ENCODE measurements around the gene GSTT4. TPM values are rescaled to one million over a fixed set of nuclear protein-coding genes. Genes with fewer than 3 reads are reported as not detected.

The GSTT4 gene
- total RNA-seq, 4 donors from 2014 or later: not detected

DNA sequence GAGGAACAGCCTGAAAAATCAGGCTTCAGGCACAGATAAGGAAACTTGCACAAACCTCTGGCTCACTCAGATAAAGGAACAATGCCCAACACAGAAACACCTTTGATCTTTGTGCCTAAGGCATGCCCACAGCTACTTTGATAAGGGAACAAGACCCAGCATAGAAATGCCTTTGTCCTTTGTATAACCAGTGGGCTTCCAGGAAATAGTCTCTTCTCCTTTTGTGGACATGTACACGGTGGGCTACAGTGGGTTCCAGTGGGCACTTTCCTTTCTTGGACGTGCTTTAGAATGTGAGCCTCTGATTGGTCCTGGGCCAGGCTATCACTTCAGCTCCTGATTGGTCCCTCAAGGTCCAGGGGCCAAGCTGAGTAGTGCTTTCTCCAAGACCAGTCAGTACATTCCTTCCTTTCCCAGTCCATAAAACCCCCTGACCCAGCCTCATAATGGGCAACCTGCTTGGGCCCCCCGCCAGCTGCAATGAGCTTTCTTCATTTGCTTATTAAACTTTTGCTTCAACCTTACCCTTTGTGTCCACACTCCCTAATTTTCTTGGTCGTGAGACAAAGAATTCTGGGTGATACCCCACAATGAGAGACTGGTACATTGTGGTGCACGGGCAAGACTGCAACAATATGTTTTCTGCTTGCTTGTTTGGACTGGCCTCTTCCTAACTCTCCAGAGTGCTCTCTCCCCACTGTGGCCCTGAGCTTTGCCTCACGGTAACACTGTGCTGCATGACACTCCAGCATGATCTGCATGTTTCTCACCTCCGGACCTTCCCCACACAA, 4.2 kb upstream of the GSTT4 start:
- no peak for DNase-seq (ENCODE audit: low spot score in 2 of 2)
- Histone ChIP-seq H3K27me3 (no peaks in the 10 kb centered on the region), H3K4me3 (no peak overlapping the region), H3K36me3 (no peaks in the 10 kb centered on the region), H3K27ac (no peak overlapping the region), H3K4me1 (peaks cover 14% of the 10 kb centered on the region), H3K9me3 (no peaks in the 10 kb centered on the region)
- WGBS: 89% methylated on average over 7 of the region's 7 CpGs
- TF ChIP-seq POLR2A (IDR thresholded peaks at IDR 0.05) (no peak), EP300 (IDR thresholded peaks at IDR 0.05) (no peak), POLR2AphosphoS5 (IDR thresholded peaks at IDR 0.05) (no peak)
- TF ChIP-seq, protein P1, sequence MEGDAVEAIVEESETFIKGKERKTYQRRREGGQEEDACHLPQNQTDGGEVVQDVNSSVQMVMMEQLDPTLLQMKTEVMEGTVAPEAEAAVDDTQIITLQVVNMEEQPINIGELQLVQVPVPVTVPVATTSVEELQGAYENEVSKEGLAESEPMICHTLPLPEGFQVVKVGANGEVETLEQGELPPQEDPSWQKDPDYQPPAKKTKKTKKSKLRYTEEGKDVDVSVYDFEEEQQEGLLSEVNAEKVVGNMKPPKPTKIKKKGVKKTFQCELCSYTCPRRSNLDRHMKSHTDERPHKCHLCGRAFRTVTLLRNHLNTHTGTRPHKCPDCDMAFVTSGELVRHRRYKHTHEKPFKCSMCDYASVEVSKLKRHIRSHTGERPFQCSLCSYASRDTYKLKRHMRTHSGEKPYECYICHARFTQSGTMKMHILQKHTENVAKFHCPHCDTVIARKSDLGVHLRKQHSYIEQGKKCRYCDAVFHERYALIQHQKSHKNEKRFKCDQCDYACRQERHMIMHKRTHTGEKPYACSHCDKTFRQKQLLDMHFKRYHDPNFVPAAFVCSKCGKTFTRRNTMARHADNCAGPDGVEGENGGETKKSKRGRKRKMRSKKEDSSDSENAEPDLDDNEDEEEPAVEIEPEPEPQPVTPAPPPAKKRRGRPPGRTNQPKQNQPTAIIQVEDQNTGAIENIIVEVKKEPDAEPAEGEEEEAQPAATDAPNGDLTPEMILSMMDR (IDR thresholded peaks at IDR 0.05): no peak

GRCh38 chr22:24008381-24009226, 3.4 kb upstream of the GSTT4 start:
- H3K27ac ChIP-seq: no peak overlapping the region
- H3K4me1 ChIP-seq: peaks cover 14% of the 10 kb centered on the region
- H3K27me3 ChIP-seq: no peaks in the 10 kb centered on the region
- H3K4me3 ChIP-seq: no peak overlapping the region
- TF ChIP-seq EP300 (IDR thresholded peaks at IDR 0.05) (no peak), POLR2A (IDR thresholded peaks at IDR 0.05) (no peak), POLR2AphosphoS5 (IDR thresholded peaks at IDR 0.05) (no peak)
- TF ChIP-seq, protein P1 (IDR thresholded peaks at IDR 0.05): no peak
- H3K9me3 ChIP-seq: no peaks in the 10 kb centered on the region
- 85% methylated on average over 6 of the region's 6 CpGs for WGBS
- DNase-seq (ENCODE audit: low spot score in 2 of 2): no peak
- H3K36me3 ChIP-seq: no peaks in the 10 kb centered on the region

GRCh38 chr22:24008022-24008283, 2.7 kb upstream of the GSTT4 start:
- H3K27ac ChIP-seq: no peak overlapping the region
- WGBS: 100% methylated on average over 1 of the region's 1 CpG
- H3K4me3 ChIP-seq: no peak overlapping the region
- TF ChIP-seq POLR2A (IDR thresholded peaks at IDR 0.05) (no peak), EP300 (IDR thresholded peaks at IDR 0.05) (no peak), POLR2AphosphoS5 (IDR thresholded peaks at IDR 0.05) (no peak)
- TF ChIP-seq, protein P1 (IDR thresholded peaks at IDR 0.05): no peak
- H3K9me3 ChIP-seq: no peaks in the 10 kb centered on the region
- H3K4me1 ChIP-seq: peaks cover 13% of the 10 kb centered on the region
- DNase-seq (ENCODE audit: low spot score in 2 of 2): no peak
- no peaks in the 10 kb centered on the region for H3K27me3 ChIP-seq
- no peaks in the 10 kb centered on the region for H3K36me3 ChIP-seq

- peak in 1 of 2 donors; percentile 75 for DNase-seq (ENCODE audit: low spot score in 2 of 2)
- TF ChIP-seq EP300 (IDR thresholded peaks at IDR 0.05): no peak
- no peak for TF ChIP-seq POLR2A (IDR thresholded peaks at IDR 0.05)
- no peak for TF ChIP-seq POLR2AphosphoS5 (IDR thresholded peaks at IDR 0.05)
- TF ChIP-seq, protein P1 (IDR thresholded peaks at IDR 0.05): no peak
Measured at GRCh38 chr22:24007253-24008021, 2.2 kb upstream of the GSTT4 start.

GRCh38 chr22:24006914-24007214, 1.6 kb upstream of the GSTT4 start:
- H3K27ac ChIP-seq: no peak overlapping the region
- 97% methylated on average over 6 of the region's 6 CpGs for WGBS
- H3K4me1 ChIP-seq: peaks cover 2% of the 10 kb centered on the region
- H3K27me3 ChIP-seq: no peaks in the 10 kb centered on the region
- H3K36me3 ChIP-seq: no peaks in the 10 kb centered on the region
- no peak overlapping the region for H3K4me3 ChIP-seq
- TF ChIP-seq EP300 (IDR thresholded peaks at IDR 0.05) (no peak), POLR2AphosphoS5 (IDR thresholded peaks at IDR 0.05) (no peak), POLR2A (IDR thresholded peaks at IDR 0.05) (no peak)
- TF ChIP-seq, protein P1 (IDR thresholded peaks at IDR 0.05): no peak
- H3K9me3 ChIP-seq: no peaks in the 10 kb centered on the region
- no peak for DNase-seq (ENCODE audit: low spot score in 2 of 2)

More at GRCh38 chr22:24007253-24008021, 2.2 kb upstream of the GSTT4 start:
- Histone ChIP-seq H3K36me3 (no peaks in the 10 kb centered on the region), H3K4me1 (peaks cover 8% of the 10 kb centered on the region), H3K4me3 (no peak overlapping the region), H3K27me3 (no peaks in the 10 kb centered on the region), H3K27ac (no peak overlapping the region), H3K9me3 (no peaks in the 10 kb centered on the region)
- WGBS: 78% methylated on average over 8 of the region's 8 CpGs

All from suprapubic skin (tissue), 4 donors.